MV-4-11 (cell line): ENCODE data around the gene DNAJC17.

Experiments
- DNase-seq: peaks from one replicate; lab custom pipeline; 2025; lab: John Stamatoyannopoulos, UW

The DNAJC17 gene

DNA sequence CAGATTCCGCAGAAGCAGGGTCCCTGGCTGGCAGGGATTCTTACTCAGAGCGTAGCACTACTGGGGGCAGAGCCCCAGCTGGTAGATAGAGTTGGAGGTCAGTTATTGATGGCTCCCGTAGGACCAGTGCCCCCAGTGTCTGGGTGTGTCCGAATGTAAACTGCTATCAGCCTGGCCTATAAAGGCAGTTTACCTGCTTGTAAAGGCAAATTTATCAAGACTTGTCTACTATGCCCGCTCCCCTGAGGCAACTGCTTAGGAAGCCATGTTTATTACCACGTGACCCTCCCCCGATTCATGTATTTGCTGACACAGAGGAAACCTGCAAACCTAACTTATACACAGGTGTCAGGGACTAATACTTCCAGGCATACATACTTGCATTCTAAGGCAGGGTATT lies 21.8 kb upstream of the DNAJC17 start:
- DNase-seq: no peak

DNA sequence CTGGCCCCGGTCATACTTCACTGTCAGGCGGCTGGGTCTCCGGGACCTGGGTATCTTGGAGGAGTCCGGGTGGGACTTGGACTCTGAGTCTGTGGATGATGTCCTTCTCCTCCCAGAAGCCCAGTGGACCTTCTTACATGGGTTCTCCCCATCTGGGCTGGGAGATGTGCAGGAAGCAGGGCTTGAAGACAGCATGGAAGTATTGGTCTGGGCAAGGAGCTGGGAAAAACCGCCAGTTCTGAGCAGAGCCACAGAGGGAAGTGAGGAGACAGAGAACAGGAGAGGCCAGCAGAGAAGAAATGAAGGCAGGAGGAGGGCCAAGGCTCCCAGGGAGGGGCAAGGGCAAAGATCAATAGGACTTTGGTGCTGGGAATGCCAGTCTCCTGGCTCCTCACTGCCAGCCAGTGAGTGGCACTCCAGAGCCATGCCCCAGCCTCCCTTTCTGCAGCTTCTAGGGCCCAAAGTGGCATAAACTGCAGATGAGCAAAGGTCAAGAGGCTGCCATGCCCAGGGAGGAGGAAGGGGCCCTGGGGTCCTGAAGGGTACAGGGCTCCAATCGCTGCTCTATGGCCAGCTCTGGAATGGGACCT lies 21.3 kb upstream of the DNAJC17 start, which contains the start of gene PPP1R14D:
PPP1R14D (minus strand) TSS at position 262 of the 590 bp plus-strand sequence; CDS start at position 195, 67 bp downstream.
- no peak for DNase-seq

DNA sequence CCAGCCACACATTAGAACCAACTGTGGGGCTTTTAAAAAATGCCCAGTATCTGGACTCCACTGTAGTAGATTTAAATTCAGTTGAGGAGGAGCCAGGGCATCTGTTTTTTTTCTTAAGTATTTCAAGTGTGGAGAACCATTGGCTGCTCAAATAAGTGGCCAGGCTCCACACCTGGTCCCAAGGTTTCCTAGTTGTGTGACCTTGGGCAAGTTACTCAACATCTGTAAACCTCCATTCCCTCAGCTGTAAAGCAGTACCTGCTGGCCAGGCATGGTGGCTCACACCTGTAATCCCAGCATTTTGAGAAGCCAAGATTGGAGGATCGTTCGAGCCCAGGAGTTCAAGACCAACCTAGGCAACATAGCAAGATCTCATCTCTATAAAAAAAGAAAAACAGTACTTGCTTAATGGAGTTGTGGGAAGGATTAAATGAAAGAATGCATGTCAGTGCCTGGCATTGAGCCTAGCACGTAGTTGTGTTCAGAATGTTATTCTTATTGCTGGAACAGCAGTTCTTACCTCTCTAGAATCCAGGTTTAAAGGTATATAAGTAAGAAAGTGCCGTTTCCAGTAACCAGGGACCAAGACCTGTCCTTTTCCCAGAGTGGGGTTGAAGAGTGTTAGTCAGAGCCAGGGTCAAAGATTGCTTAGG lies 19.3 kb upstream of the DNAJC17 start:
- no peak for DNase-seq

DNA sequence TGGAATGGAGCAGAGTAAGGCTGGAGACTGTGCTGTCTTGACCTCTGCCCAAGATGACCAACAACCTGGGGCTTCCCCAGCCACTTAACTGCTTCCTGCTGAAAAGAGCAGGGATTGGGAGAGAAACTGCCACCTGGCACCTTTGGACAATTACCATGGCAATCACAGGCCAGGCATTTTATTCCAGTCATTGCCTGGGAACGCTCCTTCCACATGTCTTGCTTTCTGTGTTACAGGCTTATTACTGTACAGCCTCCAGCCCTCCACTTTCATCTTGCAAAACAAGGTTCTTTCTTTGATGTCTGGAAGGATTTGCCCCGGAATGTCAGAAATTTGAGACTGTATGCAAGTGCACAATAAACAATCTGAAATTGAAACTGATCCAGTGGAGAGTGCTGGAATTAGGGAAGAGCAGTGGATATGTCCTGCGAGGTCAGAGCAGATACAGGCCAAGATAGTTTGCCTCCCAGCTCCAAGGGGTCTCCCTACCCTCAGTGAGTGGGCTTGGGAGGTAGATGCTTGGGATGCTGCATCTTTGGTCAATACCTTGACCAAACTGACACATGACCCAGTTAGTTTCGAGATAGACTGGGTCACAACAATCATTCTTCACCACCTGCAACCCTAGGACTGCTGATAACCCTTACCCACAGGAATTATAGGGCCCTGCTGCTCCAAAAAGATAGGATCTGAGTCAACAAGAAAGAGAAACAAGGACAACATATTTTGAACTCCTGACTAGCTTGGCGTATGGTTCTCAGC lies 18.6 kb upstream of the DNAJC17 start:
- DNase-seq: no peak

DNA sequence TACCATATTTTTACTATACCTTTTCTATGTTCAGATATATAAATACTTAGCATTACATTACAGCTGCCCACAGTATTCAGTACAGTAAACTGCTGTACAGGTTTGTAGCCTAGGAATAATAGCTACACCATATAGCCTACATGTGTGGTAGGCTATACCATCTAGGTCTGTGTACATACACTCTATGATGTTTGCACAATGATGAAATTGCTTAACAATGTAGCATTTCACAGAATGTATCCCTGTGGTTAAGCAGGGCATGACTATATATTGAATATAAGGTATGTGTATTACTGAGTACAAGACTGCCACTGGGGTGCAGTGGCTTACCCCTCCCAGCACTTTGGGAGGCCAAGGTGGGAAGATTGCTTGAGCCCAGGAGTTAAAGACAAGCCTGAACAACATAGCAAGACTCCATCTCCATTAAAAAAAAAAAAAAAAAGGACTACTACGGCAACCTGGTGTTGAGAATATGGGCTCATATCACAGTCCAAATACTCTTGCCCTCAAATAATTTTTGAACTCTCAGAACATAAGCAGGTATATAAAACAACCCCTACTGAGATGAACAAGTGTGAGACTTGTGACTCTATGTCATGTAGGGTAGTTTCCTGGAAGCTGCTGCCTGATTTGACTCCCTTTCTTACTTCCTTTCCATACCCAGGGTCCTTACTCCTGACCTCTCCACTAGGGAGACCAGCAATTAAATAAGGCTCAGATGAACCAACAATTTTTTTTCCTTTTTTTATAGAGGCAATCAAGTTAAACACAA lies 16.5 kb upstream of the DNAJC17 start:
- peak; percentile 40 for DNase-seq

DNA sequence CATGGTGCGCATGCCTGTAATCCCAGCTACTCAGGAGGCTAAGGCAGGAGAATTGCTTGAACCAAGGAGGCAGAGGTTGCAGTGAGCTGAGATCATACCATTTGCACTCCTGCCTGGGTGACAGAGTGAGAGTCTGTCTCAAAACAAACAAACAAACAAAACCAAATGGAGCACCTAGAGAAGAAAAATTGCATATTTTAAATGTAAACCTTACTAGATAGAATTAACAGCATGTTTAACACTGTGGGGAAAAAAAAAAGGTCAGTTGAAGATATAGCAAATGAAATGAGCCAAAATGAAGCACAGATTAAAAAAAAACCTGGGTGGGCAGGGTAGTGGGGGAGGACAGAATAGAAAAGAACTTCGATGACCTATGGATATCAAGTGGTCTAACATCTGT lies 13.9 kb upstream of the DNAJC17 start:
- no peak for DNase-seq

DNA sequence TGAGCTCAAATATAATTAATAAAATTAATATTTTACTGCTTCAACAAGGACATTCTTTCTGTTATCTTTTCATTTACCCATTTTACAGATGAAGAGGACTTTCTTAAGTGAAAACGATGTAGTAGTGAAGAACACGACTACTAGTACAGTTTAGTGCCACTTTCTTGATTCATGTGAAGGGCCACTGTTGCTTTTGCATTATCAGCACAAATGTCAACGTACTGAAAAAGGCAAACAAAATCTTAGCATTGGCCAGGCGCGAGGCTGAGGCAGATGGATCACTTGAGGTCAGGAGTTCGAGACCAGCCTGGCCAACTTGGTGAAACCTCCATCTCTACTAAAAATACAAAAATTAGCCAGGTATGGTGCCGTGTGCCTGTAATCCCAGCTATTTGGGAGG lies 11.8 kb upstream of the DNAJC17 start:
- DNase-seq: no peak

DNA sequence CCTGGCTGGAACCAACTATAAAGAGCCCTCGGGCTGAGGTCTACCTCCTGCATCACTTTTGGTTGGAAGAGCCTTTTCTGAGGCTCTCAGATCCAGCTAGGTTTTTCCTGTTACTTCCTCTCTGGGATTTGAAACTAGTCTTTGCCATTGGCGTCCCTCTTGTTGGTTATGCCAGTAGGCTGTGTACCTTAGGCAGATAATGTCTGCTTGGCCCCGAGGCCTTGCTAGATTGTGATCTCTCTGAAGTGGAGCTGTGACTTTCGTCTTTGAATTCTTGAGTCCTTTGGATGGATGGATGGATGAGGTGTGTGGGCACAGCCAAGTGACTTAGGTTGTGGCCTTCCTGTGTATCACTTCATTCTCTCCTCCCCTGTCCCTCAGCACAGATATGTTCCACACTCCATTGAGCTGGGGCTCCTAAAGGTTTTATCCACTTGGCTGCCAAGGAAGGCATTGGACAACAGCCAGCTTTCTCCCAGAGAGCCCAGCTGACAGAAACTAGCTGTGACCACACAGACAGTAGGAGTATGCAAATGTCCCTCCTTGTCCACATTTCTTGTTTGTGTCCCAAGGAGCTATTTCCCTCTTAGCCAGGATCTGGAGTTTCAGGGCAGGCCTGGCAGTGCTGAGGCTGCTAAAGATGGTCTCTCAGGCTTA lies 7.9 kb upstream of the DNAJC17 start:
- DNase-seq: no peak

DNA sequence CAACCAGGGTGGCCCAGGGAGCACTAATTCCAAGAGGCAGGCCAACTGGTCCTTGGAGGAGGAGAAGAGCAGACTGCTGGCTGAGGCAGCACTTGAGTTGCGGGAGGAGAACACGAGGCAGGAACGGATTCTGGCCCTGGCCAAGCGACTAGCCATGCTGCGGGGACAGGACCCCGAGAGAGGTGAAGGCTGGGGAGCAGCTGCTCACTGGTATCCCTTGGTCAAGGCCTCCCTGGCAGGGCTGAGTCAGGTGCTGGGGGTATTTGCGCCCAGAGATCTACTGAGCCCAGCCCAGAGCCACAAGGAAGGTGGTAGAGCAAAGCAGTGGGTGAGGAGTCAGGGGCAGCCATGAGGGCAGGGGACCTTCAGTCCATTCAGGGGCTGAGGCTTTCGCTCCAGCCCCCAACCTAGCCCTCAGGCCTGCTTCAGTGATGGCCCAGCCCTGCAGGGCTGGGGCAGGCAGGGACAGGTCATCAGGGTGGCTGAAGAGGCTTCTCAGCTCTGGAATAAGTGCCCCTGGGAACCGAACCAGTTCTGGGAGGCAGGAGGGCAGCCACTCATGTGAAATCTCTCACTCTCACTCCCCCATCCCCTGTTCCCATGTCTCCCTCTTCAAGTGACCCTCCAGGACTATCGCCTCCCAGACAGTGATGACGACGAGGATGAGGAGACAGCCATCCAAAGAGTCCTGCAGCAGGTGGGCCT lies 5.6 kb upstream of the DNAJC17 start:
- no peak for DNase-seq

DNA sequence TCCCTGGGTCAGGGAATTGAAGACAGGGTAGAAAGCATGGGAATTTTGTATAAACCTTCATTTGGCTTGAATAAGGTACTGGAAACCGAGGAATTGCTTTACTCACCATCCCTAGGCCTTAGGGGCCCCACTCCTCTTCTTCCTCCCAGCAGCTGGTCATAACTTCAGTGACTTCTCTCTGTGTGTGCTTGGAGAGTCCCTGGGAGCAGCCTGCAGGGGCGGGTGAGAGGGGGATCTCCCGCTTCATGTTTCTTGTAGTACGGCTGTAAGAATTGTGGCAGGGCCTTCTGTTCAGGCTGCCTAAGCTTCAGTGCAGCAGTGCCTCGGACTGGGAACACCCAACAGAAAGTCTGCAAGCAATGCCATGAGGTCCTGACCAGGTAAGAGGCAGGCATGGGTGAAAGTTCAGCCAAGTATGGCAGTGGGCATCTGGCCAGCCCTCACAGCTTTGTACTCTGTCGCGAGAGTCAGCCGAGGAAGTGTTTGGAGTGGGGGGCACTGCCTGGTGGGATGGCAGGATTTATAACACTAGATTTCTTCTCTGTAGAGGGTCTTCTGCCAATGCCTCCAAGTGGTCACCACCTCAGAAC lies 1.7 kb upstream of the DNAJC17 start:
- DNase-seq: no peak

DNA sequence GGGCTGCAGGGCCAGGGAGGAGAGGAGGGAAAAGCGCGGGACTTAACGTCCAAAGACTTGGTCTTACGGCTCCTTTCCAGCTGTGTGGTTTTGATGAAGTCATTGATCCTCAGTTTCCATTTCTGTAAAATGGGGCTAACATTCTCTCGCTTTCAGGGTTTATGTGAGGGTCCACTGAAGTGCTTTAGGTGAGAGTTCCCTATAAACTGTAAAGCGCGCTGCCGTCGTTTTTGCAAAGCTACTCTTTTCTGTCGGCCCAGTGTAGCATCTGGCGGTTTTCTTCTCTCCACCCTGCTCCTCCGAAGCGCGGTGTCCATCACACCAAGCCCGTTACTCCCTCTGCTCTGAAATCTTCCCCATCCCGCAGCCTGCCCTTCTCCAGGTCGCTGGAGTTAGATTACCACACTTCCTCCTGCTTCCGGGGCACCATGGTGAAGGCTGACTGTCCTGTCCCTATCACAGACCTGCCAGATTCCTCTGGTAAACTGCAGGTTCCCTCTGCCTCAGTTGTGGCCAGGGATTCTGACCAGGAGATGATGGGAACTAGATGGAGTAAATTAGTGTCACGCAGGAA lies 702 bp upstream of the DNAJC17 start:
- DNase-seq: no peak

DNA sequence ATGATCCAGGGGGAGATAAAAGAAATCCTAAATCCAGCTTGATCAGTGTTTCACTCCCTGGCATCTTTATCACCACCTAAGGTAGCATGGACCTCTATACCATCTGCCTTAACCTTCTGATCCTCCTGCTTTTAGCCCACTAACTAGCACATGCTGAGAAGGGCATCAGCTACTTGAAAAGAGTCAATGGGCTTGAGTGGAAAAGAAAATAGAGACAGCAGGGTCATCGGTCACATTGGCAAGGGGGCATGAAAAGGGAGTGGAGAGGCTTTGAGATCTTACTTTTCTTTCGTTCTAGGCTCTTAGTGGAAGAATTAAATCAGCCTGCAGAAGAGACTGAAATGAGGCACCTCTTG lies 623 bp downstream of the DNAJC17 start:
- DNase-seq: no peak

DNA sequence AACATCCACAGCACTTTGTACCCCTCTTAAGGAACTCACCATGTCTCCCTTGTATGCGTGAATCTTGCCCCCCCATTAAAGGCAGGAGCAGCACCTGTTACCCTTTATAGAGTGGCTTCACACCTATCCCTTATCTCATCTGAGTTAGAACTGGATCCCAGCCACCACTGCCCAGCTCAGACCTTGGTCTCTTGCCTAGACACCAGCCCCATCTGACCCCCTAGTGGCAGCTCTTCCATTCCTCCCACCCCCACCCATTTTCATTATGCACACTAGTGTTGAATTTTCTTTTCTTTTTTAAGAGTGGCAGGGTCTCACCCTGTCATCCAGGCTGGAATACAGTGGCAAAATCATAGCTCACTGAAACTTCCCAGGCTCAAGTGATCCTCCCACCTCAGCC lies 3.6 kb downstream of the DNAJC17 start:
- no peak for DNase-seq

DNA sequence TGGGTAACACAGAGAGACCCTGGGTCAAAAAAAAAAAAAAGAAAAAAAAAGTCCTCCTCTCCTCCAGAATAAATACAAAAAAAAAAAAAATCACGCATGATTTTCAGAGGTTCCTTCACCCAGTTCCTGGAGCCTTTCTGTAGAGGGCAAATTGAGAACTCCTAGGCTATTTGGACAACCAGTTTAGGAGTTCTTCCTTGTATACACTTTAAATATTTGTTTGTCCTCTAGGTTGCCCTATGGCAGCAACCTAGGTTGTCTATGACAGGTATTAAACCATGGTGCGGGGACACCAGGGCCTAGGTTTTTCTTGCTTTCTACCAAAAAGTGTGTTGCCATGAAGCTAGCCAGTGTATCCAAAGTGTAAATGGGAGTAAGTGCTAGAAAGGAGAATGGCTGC lies 4.2 kb downstream of the DNAJC17 start:
- DNase-seq: no peak

DNA sequence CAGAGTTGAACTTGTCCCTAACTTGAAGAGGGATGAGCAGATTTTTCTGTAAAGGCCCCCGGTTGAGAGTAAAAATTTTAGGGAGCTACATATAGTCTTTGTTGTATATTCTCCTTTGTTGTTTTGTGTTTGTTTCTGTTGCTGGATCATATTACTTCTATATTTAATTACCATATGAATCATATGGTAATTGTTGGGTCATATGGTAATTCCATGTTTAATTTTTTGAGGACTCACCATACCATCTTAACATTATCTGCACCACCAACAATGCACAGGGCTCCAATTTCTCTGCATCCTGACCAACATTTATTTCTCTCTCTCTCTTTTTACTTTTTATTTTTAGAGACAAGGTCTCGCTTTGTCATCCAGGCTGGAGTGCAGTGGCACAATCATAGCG lies 7.8 kb downstream of the DNAJC17 start:
- no peak for DNase-seq

DNA sequence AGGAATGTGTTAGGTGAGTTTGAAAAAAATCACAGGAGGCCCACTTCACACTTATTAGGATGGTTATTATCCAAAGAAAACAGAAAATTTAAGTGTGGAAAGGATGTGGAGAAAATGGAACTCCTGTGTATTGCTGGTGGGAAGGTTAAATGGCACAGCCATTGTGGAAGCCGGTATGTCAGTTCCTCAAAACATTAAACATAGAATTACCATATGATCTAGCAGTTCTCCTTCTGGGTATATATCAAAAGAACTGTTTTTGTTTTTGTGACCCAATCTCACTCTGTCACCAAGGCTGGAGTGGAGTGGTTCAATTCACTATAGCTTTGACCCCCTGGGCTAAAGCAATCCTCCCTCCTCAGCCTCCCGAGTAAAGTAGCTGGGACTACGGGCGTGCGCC lies 10.8 kb downstream of the DNAJC17 start:
- DNase-seq: peak; percentile 26

DNA sequence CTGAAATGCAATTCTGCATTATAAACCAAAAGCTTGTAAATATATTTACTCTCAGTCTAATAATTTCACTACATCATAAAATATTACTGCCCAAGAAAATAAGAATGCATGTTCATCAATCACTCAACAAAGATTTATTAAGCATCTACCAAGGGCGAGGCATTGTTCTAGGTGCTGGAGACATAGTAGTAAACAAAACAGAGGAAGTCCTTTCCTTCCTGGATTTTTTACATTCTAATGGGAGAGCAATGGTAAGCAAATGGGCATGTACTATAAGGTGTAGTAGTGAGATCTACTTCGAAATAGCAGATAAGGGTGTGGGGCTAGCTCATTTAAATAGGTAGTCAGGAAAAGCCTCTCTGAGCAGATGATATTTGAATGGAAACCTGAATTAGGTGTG lies 11.2 kb downstream of the DNAJC17 start:
- DNase-seq: no peak

DNA sequence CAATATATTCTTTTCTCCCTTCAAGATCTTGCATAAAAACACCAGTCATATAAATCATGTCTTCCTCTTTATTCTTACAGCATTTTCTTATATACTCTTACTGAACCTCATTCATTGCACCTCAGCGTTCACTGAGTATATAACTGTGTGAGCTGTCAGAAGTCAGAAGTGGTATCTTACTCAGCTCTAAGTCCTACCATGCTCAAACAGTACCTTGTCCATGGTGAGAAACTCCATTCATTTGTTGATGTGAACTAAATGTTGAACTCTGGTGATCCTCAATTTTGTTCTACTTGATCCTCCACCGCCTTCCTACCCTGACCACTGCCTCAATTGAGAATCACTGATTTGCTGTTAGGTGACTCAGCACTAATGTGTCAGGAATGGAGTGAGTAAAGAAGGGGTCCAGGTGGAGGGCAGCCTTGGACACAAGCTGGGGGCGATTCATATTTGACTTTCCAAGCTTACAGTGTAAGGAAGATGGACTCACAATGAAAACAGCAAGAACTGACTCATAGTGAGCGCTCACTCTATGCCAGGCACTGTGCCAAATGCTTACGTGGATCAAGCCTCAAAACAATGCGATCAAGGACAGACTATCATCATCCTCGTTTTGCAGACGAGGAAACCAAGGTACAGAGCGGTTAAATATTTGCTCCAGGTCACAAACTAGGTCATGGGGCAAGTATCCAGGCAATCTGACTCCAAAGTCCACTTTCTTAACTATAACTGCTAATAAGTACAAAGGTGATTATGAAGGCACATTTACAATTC lies 13.9 kb downstream of the DNAJC17 start:
- no peak for DNase-seq

DNA sequence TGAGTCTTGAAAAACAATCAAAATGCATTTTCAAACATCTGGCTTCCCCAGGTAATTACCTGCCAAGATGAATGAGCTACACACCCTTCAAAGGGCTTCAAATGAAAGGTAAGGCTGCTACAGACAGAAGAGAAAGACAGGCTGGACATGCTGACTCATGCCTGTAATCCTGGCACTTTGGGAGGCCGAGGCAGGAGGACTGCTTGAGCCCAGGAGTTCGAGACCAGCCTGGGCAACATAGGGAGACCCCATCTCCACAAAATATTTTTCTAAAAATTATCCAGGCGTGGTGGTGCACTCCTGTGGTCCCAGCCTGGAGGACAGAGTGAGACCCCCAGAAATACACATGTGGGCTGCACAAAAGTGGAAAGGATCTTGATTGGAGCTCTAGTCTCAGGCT lies 14.9 kb downstream of the DNAJC17 start:
- DNase-seq: no peak

DNA sequence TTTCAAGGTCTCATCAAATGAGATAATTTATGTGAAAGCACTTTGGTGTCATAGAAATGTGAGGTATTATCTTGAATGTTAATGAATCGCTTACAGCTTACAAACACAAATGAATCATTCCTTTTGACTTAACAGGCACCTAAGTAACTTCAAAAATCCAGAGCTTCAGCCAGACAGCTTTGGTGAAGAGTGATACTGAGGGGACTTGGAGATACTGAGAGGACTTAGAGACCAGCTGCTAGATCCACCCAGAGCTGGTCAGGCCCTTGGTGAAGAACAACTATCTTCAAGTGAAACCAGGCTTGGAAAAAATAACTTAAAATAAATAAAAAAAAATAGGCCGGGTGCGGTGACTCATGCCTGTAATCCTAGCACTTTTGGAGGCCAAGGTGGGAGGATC lies 16.6 kb downstream of the DNAJC17 start:
- DNase-seq: no peak
